Hepatocyte (in vitro differentiated cells): ENCODE results near the gene AMER2. TPM values are rescaled to one million over a fixed set of nuclear protein-coding genes. Genes with fewer than 3 reads are reported as not detected.

ENCODE experiments used
- DNase-seq: peaks from one replicate; pipeline ENCODE4 v3.0.0-alpha.2; 2016; ENCODE audit warnings: low spot score
- H2AFZ ChIP-seq: fragments of 200-600 bp; sonication (generic); 2 replicates; pipeline ENCODE4 v1.6.0; 2016; ENCODE audit warnings: antibody characterized with exemption, mild to moderate bottlenecking
- H3K27ac ChIP-seq: fragments of 200-600 bp; sonication (generic); 2 replicates; pipeline ENCODE4 v1.5.1; 2016; ENCODE audit warnings: mild to moderate bottlenecking
- H3K27me3 ChIP-seq: fragments of 200-600 bp; sonication (generic); 2 replicates; pipeline ENCODE4 v1.6.1; 2016
- H3K36me3 ChIP-seq: fragments of 200-600 bp; sonication (generic); replicated peaks from 2 replicates; pipeline ENCODE4 v1.5.1; 2016; ENCODE audit warnings: low read depth; ENCODE audit not compliant: insufficient read depth
- H3K4me1 ChIP-seq: fragments of 200-600 bp; sonication (generic); 2 replicates; pipeline ENCODE4 v1.5.1; 2016; ENCODE audit warnings: mild to moderate bottlenecking, moderate library complexity; ENCODE audit not compliant: insufficient read depth
- H3K4me2 ChIP-seq: fragments of 200-600 bp; sonication (generic); 2 replicates; pipeline ENCODE4 v1.6.0; 2016
- H3K4me3 ChIP-seq: fragments of 200-600 bp; sonication (generic); 2 replicates; pipeline ENCODE4 v1.5.1; 2016; ENCODE audit warnings: mild to moderate bottlenecking
- H3K79me2 ChIP-seq: fragments of 200-600 bp; sonication (generic); 2 replicates; pipeline ENCODE4 v1.6.0; 2017; ENCODE audit warnings: mild to moderate bottlenecking
- H3K9me2 ChIP-seq: fragments of 200-600 bp; sonication (generic); replicated peaks from 2 replicates; pipeline ENCODE4 v1.6.0; 2017; ENCODE audit warnings: mild to moderate bottlenecking; ENCODE audit not compliant: insufficient read depth
- H3K9me3 ChIP-seq: fragments of 200-600 bp; sonication (generic); 2 replicates; pipeline ENCODE4 v1.5.1; 2016; ENCODE audit warnings: low read depth, mild to moderate bottlenecking
- H4K20me1 ChIP-seq: fragments of 200-600 bp; sonication (generic); 2 replicates; pipeline ENCODE4 v1.6.0; 2016; ENCODE audit warnings: mild to moderate bottlenecking; ENCODE audit not compliant: insufficient read depth, poor library complexity, severe bottlenecking
- CTCF ChIP-seq: fragments of 200-600 bp; sonication (generic); IDR thresholded peaks from 2 replicates; pipeline ENCODE4 v1.5.1; 2016; ENCODE audit warnings: antibody characterized with exemption, mild to moderate bottlenecking; ENCODE audit not compliant: poor library complexity
- EZH2 ChIP-seq: fragments of 200-600 bp; sonication (generic); IDR thresholded peaks from 2 replicates; pipeline ENCODE4 v1.6.1; 2016; ENCODE audit warnings: antibody characterized with exemption, mild to moderate bottlenecking, borderline replicate concordance
- EZH2phosphoT487 ChIP-seq: fragments of 200-600 bp; sonication (generic); IDR thresholded peaks from one replicate; pipeline ENCODE4 v1.6.1; 2018; ENCODE audit warnings: antibody characterized with exemption, mild to moderate bottlenecking, low read depth, moderate library complexity; ENCODE audit not compliant: unreplicated experiment, severe bottlenecking
- WGBS: methylation state at CpG from one replicate; pipeline ENCODE4 v1.1.6; 2016; ENCODE audit warnings: low lambda C conversion rate; ENCODE audit errors: missing lambda C conversion rate; 5-methylcytosine and 5-hydroxymethylcytosine counted together
- polyA plus RNA-seq: library from polyadenylated mRNA; unstranded; fragments of >200 nt; fragmentation: Nextera tagmentation; extraction: Ambion mirVana; gene quantifications from 2 replicates; pipeline ENCODE4 v1.2.1, GENCODE V29; 2016
- total RNA-seq: library from RNA; depleted of rRNA; stranded (reverse); fragments of >200 nt; gene quantifications from 2 replicates; pipeline ENCODE4 v1.2.3, GENCODE V29; 2014

The AMER2 gene
- total and polyA plus RNA-seq, 2 experiments from 2014 or later = 0.02 to 0.23 TPM

- Histone ChIP-seq H3K36me3 (no peaks in the 10 kb centered on the region), H3K4me1 (no peaks in the 10 kb centered on the region), H2AFZ (no peak overlapping the region), H3K9me2 (no peaks in the 10 kb centered on the region), H3K9me3 (no peaks in the 10 kb centered on the region), H3K4me3 (no peak overlapping the region), H3K27me3 (no peaks in the 10 kb centered on the region), H3K79me2 (no peaks in the 10 kb centered on the region), H4K20me1 (no peaks in the 10 kb centered on the region), H3K4me2 (no peak overlapping the region), H3K27ac (no peak overlapping the region)
- 84% methylated on average over 3 of the region's 3 CpGs for WGBS
- DNase-seq = no peak
- TF ChIP-seq CTCF (no peak), EZH2phosphoT487 (no peak), EZH2 (no peak)
Observed at GRCh38 chr13:25215253-25215575, 43.1 kb upstream of the AMER2 start.

GRCh38 chr13:25214491-25215252 is 42.6 kb upstream of the AMER2 start:
- no peaks in the 10 kb centered on the region for H3K27me3 ChIP-seq
- no peaks in the 10 kb centered on the region for H3K9me2 ChIP-seq
- no peaks in the 10 kb centered on the region for H3K4me1 ChIP-seq
- no peak overlapping the region for H3K4me2 ChIP-seq
- no peaks in the 10 kb centered on the region for H3K9me3 ChIP-seq
- 55% methylated on average over 6 of the region's 6 CpGs for WGBS
- H3K36me3 ChIP-seq = no peaks in the 10 kb centered on the region
- no peaks in the 10 kb centered on the region for H3K79me2 ChIP-seq
- H4K20me1 ChIP-seq = no peaks in the 10 kb centered on the region
- no peak for DNase-seq
- peak overlapping the region; percentile 28 for H3K27ac ChIP-seq
- no peak for TF ChIP-seq EZH2phosphoT487
- no peak for TF ChIP-seq CTCF
- TF ChIP-seq EZH2 = no peak
- no peak overlapping the region for H2AFZ ChIP-seq
- no peak overlapping the region for H3K4me3 ChIP-seq

GRCh38 chr13:25213715-25214114 is 41.6 kb upstream of the AMER2 start:
- Histone ChIP-seq H3K9me2 (no peaks in the 10 kb centered on the region), H3K79me2 (no peaks in the 10 kb centered on the region), H3K27ac (no peak overlapping the region), H2AFZ (no peak overlapping the region), H3K4me1 (no peaks in the 10 kb centered on the region), H3K4me2 (no peak overlapping the region), H3K9me3 (no peaks in the 10 kb centered on the region), H3K27me3 (no peaks in the 10 kb centered on the region), H3K4me3 (no peak overlapping the region), H4K20me1 (no peaks in the 10 kb centered on the region), H3K36me3 (no peaks in the 10 kb centered on the region)
- TF ChIP-seq EZH2phosphoT487 (no peak), CTCF (no peak), EZH2 (no peak)
- WGBS = 76% methylated on average over 2 of the region's 2 CpGs
- no peak for DNase-seq
